K562 (cell line): ENCODE measurements around the gene ICAM2. TPM values are rescaled to one million over a fixed set of nuclear protein-coding genes. Genes with fewer than 3 reads are reported as not detected.
A peak's percentile ranks its signal among the peaks of the same experiment; 100 is the strongest.

Experiments
- CGGBP1 ChIP-seq: fragments of 250-450 bp; sonication (Bioruptor Pico); IDR thresholded peaks from 2 replicates; pipeline ENCODE4 v1.9.0; 2021; ENCODE audit warnings: mild to moderate bottlenecking
- DPF2 ChIP-seq: fragments of 450-650 bp; IDR thresholded peaks from 2 replicates; pipeline ENCODE4 v1.6.1; 2016
- FOXA3 ChIP-seq, 2 experiments: fragments of 450-650 bp in 1 of 2; sonication (generic) in 1 of 2; formaldehyde crosslinking; IDR thresholded peaks in 1 of 2; conservative IDR thresholded peaks in 1 of 2; 2 replicates each; pipeline versions ENCODE4 v1.4.0 to v1.8.0; 2020 to 2022; ENCODE audit warnings: mild to moderate bottlenecking in 2 of 2, missing genetic modification reagents in 1 of 2
- FOXJ2 ChIP-seq: fragments of 200-800 bp; sonication (Bioruptor generic); IDR thresholded peaks from 2 replicates; pipeline ENCODE4 v1.6.1; 2016; ENCODE audit warnings: missing genetic modification characterization, missing compliant biosample characterization
- KAT2B ChIP-seq: IDR thresholded peaks from one replicate; pipeline ENCODE4 v1.6.1; 2012; ENCODE audit warnings: low read depth, mild to moderate bottlenecking, control low read depth, inconsistent platforms, low read length, moderate library complexity
- MAFF ChIP-seq: IDR thresholded peaks from 2 replicates; pipeline ENCODE4 v1.6.1; 2012; ENCODE audit warnings: low read length, improper control_type of control experiment
- MAZ ChIP-seq, 2 experiments: fragments of 450-650 bp in 1 of 2; sonication (generic) in 1 of 2; formaldehyde crosslinking; IDR thresholded peaks in 1 of 2; conservative IDR thresholded peaks in 1 of 2; 2 replicates each; pipeline versions ENCODE4 v1.4.0 to v1.5.0; 2020; ENCODE audit warnings: mild to moderate bottlenecking in 1 of 2, missing genetic modification reagents in 1 of 2
- NFIC ChIP-seq: fragments of 450-650 bp; IDR thresholded peaks from 2 replicates; pipeline ENCODE4 v1.6.1; 2017; ENCODE audit warnings: mild to moderate bottlenecking, inconsistent platforms
- PHB2 ChIP-seq: fragments of 450-650 bp; IDR thresholded peaks from 2 replicates; pipeline ENCODE4 v1.6.1; 2017; ENCODE audit warnings: low read depth
- PREB ChIP-seq: sonication (generic); formaldehyde crosslinking; IDR thresholded peaks from 2 replicates; pipeline ENCODE4 v1.8.1; 2023; ENCODE audit warnings: mild to moderate bottlenecking, missing genetic modification reagents
- PYGO2 ChIP-seq: fragments of 450-650 bp; IDR thresholded peaks from 2 replicates; pipeline ENCODE4 v1.6.1; 2016; ENCODE audit warnings: mild to moderate bottlenecking, missing genetic modification characterization, moderate library complexity, missing compliant biosample characterization
- RAD21 ChIP-seq, 2 experiments: fragments of 250-450 bp in 1 of 2; fragments of 450-650 bp in 1 of 2; sonication (Bioruptor Pico) in 1 of 2; formaldehyde crosslinking in 1 of 2; IDR thresholded peaks in 1 of 2; conservative IDR thresholded peaks in 1 of 2; 2 replicates each; pipeline versions ENCODE4 v1.4.0 to v1.8.0; 2020 to 2022; ENCODE audit warnings: mild to moderate bottlenecking in 2 of 2, moderate library complexity in 1 of 2
- SETDB1 ChIP-seq: IDR thresholded peaks from one replicate; pipeline ENCODE4 v1.6.1; 2012; ENCODE audit warnings: low read length, control low read depth, inconsistent platforms
- SRSF1 ChIP-seq: fragments of 200-400 bp; formaldehyde crosslinking; IDR thresholded peaks from 2 replicates; pipeline ENCODE4 v1.6.1; 2017; ENCODE audit warnings: mild to moderate bottlenecking, low read depth, low read length, moderate library complexity
- TARDBP ChIP-seq: fragments of 450-650 bp; IDR thresholded peaks from 2 replicates; pipeline ENCODE4 v1.6.1; 2016
- ZC3H4 ChIP-seq: sonication (generic); formaldehyde crosslinking; IDR thresholded peaks from 2 replicates; pipeline ENCODE4 v1.9.0; 2021; ENCODE audit warnings: missing genetic modification reagents, borderline replicate concordance
- ZKSCAN1 ChIP-seq: fragments of 150-350 bp; IDR thresholded peaks from 2 replicates; pipeline ENCODE4 v1.6.1; 2016; ENCODE audit warnings: low read depth, low read length
- ZNF316 ChIP-seq: fragments of 450-650 bp; IDR thresholded peaks from 2 replicates; pipeline ENCODE4 v1.6.1; 2016
- ZNF41 ChIP-seq: fragments of 250-450 bp; sonication (Bioruptor Pico); conservative IDR thresholded peaks from 2 replicates; pipeline ENCODE4 v1.4.0; 2020; ENCODE audit warnings: mild to moderate bottlenecking
- ZNF766 ChIP-seq: fragments of 200-800 bp; sonication (Bioruptor generic); conservative IDR thresholded peaks from 2 replicates; pipeline ENCODE4 v1.6.1; 2016; ENCODE audit warnings: missing genetic modification characterization, missing compliant biosample characterization
- polyA plus RNA-seq, 8 experiments: library from polyadenylated mRNA; depleted of rRNA in 4 of 8; stranded (reverse) in 5 of 8; unstranded in 3 of 8; fragments of >200 nt; fragmentation: Nextera tagmentation in 2 of 8; fragmentation: Illumina TruSeq in 1 of 8; extraction: Ambion mirVana in 2 of 8; extraction: Trizol in 1 of 8; gene quantifications; 2 replicates each; pipeline versions ENCODE4 v1.2.1 to v1.2.3, GENCODE V29; 2011 to 2014; ENCODE audit warnings: inconsistent platforms in 1 of 8, missing spikeins in 1 of 8
- total RNA-seq, 7 experiments: library from RNA; depleted of rRNA in 6 of 7; stranded (reverse); fragments of >200 nt in 6 of 7; fragmentation: Illumina TruSeq in 2 of 7; extraction: Trizol in 2 of 7; gene quantifications; 2 replicates each; pipeline versions ENCODE4 v1.2.1 to v1.2.3, GENCODE V29; 2011 to 2021; ENCODE audit warnings: low replicate concordance in 1 of 7
- TF ChIP-seq, protein P1 (sequence below): sonication (generic); formaldehyde crosslinking; IDR thresholded peaks from 2 replicates; pipeline ENCODE4 v1.5.0; 2020; ENCODE audit warnings: missing genetic modification reagents
- TF ChIP-seq, protein P2 (sequence below): fragments of 250-450 bp; sonication (Bioruptor Pico); IDR thresholded peaks from 2 replicates; pipeline ENCODE4 v1.8.0; 2021; ENCODE audit warnings: moderate library complexity, mild to moderate bottlenecking, inconsistent platforms
- TF ChIP-seq, protein P3 (sequence below): fragments of 450-650 bp; formaldehyde crosslinking; IDR thresholded peaks from 2 replicates; pipeline ENCODE4 v1.4.0; 2022; ENCODE audit warnings: mild to moderate bottlenecking, moderate library complexity
- TF ChIP-seq, protein P4 (sequence below): sonication (generic); formaldehyde crosslinking; IDR thresholded peaks from 2 replicates; pipeline ENCODE4 v1.8.0; 2022; ENCODE audit warnings: mild to moderate bottlenecking, low read depth, missing genetic modification reagents
- TF ChIP-seq, protein P5 (sequence below): fragments of 250-450 bp; sonication (Bioruptor Pico); IDR thresholded peaks from 2 replicates; pipeline ENCODE4 v1.4.0; 2020; ENCODE audit warnings: mild to moderate bottlenecking, moderate library complexity

Gene ICAM2
- total and polyA plus RNA-seq, 9 of the 15 experiments (the other 6 are each of a cell fraction or from before 2014, with no cell fraction given), result 37.9 to 89.4 (median 60.6) TPM

DNA sequence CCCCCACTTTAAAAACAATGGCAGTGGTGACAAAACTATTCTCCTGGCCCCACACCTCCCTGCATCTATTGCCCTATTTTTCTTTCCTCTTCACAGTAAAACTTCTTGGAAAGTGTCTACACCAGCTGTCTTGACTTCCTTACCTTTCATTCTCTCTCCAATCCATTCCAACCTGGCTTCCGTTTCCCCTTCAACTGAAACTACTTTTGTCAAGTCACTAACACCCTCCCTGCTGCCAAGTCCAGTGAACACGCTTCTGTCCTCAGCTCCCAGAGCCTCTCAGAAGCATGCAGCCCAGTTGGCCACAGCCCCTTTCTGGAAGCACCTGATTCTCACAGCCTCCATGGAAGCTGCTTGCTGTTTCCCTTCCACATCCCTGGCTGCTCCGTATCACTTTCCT is 43.7 kb downstream of the ICAM2 start (continued):
- TF ChIP-seq, protein P1, sequence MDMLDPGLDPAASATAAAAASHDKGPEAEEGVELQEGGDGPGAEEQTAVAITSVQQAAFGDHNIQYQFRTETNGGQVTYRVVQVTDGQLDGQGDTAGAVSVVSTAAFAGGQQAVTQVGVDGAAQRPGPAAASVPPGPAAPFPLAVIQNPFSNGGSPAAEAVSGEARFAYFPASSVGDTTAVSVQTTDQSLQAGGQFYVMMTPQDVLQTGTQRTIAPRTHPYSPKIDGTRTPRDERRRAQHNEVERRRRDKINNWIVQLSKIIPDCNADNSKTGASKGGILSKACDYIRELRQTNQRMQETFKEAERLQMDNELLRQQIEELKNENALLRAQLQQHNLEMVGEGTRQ (CRISPR knock-in tag), result no peak
- TF ChIP-seq DPF2, result peak; percentile 29; the same call in 1 of the 2 replicates
- TF ChIP-seq PHB2, result no peak
- TF ChIP-seq FOXJ2, result no peak
- TF ChIP-seq, protein P2, sequence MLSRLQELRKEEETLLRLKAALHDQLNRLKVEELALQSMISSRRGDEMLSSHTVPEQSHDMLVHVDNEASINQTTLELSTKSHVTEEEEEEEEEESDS, result no peak
- no peak for TF ChIP-seq PREB (CRISPR knock-in tag)
- TF ChIP-seq, protein P3, sequence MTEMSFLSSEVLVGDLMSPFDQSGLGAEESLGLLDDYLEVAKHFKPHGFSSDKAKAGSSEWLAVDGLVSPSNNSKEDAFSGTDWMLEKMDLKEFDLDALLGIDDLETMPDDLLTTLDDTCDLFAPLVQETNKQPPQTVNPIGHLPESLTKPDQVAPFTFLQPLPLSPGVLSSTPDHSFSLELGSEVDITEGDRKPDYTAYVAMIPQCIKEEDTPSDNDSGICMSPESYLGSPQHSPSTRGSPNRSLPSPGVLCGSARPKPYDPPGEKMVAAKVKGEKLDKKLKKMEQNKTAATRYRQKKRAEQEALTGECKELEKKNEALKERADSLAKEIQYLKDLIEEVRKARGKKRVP (CRISPR knock-in tag), result no peak
- TF ChIP-seq ZNF766, result 0 out of 2 replicates have a peak, but pooled peaks have one; percentile 43
- TF ChIP-seq MAZ (CRISPR knock-in tag; conservative IDR thresholded peaks at IDR 0.05 in 1 of 2, IDR thresholded peaks at IDR 0.05 in 1 of 2), result no peak
- TF ChIP-seq FOXA3 (CRISPR knock-in tag; conservative IDR thresholded peaks at IDR 0.05 in 1 of 2, IDR thresholded peaks at IDR 0.05 in 1 of 2), result 0 out of 4 replicates have a peak, but pooled peaks of 1 of the 2 experiments have one; percentile 22
- TF ChIP-seq RAD21 (CRISPR knock-in tag; conservative IDR thresholded peaks at IDR 0.05 in 1 of 2, IDR thresholded peaks at IDR 0.05 in 1 of 2), result no peak
- no peak for TF ChIP-seq KAT2B
- TF ChIP-seq, protein P4, sequence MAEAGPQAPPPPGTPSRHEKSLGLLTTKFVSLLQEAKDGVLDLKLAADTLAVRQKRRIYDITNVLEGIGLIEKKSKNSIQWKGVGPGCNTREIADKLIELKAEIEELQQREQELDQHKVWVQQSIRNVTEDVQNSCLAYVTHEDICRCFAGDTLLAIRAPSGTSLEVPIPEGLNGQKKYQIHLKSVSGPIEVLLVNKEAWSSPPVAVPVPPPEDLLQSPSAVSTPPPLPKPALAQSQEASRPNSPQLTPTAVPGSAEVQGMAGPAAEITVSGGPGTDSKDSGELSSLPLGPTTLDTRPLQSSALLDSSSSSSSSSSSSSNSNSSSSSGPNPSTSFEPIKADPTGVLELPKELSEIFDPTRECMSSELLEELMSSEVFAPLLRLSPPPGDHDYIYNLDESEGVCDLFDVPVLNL (CRISPR knock-in tag), result no peak
- TF ChIP-seq SRSF1, result no peak
- TF ChIP-seq, protein P5, sequence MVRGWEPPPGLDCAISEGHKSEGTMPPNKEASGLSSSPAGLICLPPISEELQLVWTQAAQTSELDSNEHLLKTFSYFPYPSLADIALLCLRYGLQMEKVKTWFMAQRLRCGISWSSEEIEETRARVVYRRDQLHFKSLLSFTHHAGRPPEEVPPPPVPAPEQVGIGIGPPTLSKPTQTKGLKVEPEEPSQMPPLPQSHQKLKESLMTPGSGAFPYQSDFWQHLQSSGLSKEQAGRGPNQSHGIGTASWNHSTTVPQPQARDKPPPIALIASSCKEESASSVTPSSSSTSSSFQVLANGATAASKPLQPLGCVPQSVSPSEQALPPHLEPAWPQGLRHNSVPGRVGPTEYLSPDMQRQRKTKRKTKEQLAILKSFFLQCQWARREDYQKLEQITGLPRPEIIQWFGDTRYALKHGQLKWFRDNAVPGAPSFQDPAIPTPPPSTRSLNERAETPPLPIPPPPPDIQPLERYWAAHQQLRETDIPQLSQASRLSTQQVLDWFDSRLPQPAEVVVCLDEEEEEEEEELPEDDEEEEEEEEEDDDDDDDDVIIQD, result no peak
- TF ChIP-seq SETDB1, result no peak
- TF ChIP-seq ZC3H4, result no peak
- TF ChIP-seq ZKSCAN1, result no peak
- TF ChIP-seq CGGBP1, result no peak
- TF ChIP-seq PYGO2 (tag), result no peak
- TF ChIP-seq ZNF316, result peak; percentile 65; the same call in 1 of the 2 replicates
- TF ChIP-seq TARDBP, result no peak
- TF ChIP-seq NFIC, result peak; percentile 67
- TF ChIP-seq MAFF, result peak; percentile 36; the same call in 1 of the 2 replicates
- no peak for TF ChIP-seq ZNF41 (CRISPR knock-in tag)
